ENCODE results near the gene BICRA. TPM values are rescaled to one million over a fixed set of nuclear protein-coding genes. Genes with fewer than 3 reads are reported as not detected.

BICRA gene
- total and polyA plus RNA-seq, 9 of the 15 experiments (the other 6 are each of a cell fraction or from before 2014, with no cell fraction given), result 0.01 to 8.8 (median 1.2) TPM

DNA sequence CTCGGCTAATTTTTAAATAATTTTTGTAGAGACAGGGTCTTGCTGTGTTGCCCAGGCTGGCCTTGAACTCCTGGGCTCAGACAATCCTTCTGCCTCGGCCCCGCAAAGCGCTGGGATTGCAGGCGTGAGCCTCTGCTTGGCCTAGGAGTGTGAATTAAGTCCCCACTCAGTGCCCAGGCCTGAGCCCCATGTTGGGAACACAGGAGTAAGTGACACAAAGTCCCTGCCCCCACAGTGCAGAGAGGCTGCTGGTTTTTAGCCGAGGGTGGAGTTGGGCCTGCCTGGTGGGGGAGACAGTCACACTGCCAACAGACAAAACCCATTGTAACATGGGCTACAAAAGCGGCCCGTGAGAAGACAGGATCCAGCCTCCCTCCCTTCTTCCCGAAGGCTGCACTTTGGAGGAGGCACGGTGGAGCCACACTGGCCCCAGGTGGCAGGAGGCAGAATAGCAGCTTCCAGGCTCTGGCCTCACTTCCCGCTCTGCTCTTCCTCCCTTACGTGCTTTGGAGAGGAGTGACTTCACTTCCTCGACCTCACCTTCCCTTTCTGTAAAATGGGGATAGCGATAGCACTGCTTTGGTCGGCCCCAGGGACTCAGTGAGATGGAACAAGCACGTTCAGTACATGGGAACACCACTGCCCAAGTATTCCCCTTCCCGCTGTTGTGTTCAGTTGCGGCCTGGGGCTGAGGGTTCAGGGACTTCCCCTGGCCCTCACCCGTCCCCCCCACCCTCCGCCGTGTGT is 89.1 kb downstream of the BICRA start (continued):
- TF ChIP-seq, protein P1, sequence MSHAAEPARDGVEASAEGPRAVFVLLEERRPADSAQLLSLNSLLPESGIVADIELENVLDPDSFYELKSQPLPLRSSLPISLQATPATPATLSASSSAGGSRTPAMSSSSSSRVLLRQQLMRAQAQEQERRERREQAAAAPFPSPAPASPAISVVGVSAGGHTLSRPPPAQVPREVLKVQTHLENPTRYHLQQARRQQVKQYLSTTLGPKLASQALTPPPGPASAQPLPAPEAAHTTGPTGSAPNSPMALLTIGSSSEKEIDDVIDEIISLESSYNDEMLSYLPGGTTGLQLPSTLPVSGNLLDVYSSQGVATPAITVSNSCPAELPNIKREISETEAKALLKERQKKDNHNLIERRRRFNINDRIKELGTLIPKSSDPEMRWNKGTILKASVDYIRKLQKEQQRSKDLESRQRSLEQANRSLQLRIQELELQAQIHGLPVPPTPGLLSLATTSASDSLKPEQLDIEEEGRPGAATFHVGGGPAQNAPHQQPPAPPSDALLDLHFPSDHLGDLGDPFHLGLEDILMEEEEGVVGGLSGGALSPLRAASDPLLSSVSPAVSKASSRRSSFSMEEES (CRISPR knock-in tag; IDR thresholded peaks at IDR 0.05), result no peak
- peak; percentile 84 for TF ChIP-seq BCOR (IDR thresholded peaks at IDR 0.05)
- TF ChIP-seq, protein P2, sequence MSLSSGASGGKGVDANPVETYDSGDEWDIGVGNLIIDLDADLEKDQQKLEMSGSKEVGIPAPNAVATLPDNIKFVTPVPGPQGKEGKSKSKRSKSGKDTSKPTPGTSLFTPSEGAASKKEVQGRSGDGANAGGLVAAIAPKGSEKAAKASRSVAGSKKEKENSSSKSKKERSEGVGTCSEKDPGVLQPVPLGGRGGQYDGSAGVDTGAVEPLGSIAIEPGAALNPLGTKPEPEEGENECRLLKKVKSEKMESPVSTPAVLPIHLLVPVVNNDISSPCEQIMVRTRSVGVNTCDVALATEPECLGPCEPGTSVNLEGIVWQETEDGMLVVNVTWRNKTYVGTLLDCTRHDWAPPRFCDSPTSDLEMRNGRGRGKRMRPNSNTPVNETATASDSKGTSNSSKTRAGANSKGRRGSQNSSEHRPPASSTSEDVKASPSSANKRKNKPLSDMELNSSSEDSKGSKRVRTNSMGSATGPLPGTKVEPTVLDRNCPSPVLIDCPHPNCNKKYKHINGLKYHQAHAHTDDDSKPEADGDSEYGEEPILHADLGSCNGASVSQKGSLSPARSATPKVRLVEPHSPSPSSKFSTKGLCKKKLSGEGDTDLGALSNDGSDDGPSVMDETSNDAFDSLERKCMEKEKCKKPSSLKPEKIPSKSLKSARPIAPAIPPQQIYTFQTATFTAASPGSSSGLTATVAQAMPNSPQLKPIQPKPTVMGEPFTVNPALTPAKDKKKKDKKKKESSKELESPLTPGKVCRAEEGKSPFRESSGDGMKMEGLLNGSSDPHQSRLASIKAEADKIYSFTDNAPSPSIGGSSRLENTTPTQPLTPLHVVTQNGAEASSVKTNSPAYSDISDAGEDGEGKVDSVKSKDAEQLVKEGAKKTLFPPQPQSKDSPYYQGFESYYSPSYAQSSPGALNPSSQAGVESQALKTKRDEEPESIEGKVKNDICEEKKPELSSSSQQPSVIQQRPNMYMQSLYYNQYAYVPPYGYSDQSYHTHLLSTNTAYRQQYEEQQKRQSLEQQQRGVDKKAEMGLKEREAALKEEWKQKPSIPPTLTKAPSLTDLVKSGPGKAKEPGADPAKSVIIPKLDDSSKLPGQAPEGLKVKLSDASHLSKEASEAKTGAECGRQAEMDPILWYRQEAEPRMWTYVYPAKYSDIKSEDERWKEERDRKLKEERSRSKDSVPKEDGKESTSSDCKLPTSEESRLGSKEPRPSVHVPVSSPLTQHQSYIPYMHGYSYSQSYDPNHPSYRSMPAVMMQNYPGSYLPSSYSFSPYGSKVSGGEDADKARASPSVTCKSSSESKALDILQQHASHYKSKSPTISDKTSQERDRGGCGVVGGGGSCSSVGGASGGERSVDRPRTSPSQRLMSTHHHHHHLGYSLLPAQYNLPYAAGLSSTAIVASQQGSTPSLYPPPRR (CRISPR knock-in tag; IDR thresholded peaks at IDR 0.05; ENCODE audit: borderline replicate concordance), result no peak
- TF ChIP-seq POLR2B (IDR thresholded peaks at IDR 0.05; ENCODE audit: low read depth, partially characterized antibody), result no peak
- TF ChIP-seq, protein P3, sequence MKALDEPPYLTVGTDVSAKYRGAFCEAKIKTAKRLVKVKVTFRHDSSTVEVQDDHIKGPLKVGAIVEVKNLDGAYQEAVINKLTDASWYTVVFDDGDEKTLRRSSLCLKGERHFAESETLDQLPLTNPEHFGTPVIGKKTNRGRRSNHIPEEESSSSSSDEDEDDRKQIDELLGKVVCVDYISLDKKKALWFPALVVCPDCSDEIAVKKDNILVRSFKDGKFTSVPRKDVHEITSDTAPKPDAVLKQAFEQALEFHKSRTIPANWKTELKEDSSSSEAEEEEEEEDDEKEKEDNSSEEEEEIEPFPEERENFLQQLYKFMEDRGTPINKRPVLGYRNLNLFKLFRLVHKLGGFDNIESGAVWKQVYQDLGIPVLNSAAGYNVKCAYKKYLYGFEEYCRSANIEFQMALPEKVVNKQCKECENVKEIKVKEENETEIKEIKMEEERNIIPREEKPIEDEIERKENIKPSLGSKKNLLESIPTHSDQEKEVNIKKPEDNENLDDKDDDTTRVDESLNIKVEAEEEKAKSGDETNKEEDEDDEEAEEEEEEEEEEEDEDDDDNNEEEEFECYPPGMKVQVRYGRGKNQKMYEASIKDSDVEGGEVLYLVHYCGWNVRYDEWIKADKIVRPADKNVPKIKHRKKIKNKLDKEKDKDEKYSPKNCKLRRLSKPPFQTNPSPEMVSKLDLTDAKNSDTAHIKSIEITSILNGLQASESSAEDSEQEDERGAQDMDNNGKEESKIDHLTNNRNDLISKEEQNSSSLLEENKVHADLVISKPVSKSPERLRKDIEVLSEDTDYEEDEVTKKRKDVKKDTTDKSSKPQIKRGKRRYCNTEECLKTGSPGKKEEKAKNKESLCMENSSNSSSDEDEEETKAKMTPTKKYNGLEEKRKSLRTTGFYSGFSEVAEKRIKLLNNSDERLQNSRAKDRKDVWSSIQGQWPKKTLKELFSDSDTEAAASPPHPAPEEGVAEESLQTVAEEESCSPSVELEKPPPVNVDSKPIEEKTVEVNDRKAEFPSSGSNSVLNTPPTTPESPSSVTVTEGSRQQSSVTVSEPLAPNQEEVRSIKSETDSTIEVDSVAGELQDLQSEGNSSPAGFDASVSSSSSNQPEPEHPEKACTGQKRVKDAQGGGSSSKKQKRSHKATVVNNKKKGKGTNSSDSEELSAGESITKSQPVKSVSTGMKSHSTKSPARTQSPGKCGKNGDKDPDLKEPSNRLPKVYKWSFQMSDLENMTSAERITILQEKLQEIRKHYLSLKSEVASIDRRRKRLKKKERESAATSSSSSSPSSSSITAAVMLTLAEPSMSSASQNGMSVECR (CRISPR knock-in tag; IDR thresholded peaks at IDR 0.05), result 0 out of 2 replicates have a peak, but pooled peaks have one; percentile 34
- peak; percentile 32; the same call in 1 of the 2 replicates for TF ChIP-seq TCF3 (CRISPR knock-in tag; IDR thresholded peaks at IDR 0.05)
- no peak for TF ChIP-seq BRCA1 (IDR thresholded peaks at IDR 0.05)
- TF ChIP-seq BRCA1 (CRISPR knock-in tag; IDR thresholded peaks at IDR 0.05), result no peak
- TF ChIP-seq, protein P4, sequence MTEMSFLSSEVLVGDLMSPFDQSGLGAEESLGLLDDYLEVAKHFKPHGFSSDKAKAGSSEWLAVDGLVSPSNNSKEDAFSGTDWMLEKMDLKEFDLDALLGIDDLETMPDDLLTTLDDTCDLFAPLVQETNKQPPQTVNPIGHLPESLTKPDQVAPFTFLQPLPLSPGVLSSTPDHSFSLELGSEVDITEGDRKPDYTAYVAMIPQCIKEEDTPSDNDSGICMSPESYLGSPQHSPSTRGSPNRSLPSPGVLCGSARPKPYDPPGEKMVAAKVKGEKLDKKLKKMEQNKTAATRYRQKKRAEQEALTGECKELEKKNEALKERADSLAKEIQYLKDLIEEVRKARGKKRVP (CRISPR knock-in tag; IDR thresholded peaks at IDR 0.05), result no peak
- TF ChIP-seq NFE2 (IDR thresholded peaks at IDR 0.05; ENCODE audit: low read depth), result no peak
- TF ChIP-seq, protein P5, sequence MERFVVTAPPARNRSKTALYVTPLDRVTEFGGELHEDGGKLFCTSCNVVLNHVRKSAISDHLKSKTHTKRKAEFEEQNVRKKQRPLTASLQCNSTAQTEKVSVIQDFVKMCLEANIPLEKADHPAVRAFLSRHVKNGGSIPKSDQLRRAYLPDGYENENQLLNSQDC (CRISPR knock-in tag; IDR thresholded peaks at IDR 0.05), result no peak
- TF ChIP-seq ZNF282 (CRISPR knock-in tag; IDR thresholded peaks at IDR 0.05), result no peak
- no peak for TF ChIP-seq ZNF76 (CRISPR knock-in tag; IDR thresholded peaks at IDR 0.05; ENCODE audit: borderline replicate concordance)
- TF ChIP-seq GABPA (tag; conservative IDR thresholded peaks at IDR 0.05; ENCODE audit: low read depth), result 0 out of 2 replicates have a peak, but pooled peaks have one; percentile 20
- no peak for TF ChIP-seq RBM15 (IDR thresholded peaks at IDR 0.05; ENCODE audit: insufficient read depth, low read length)

Measured in K562 (cell line).